MCF 10A (cell line): ENCODE data around the gene ABCG1. TPM values are rescaled to one million over a fixed set of nuclear protein-coding genes. Genes with fewer than 3 reads are reported as not detected.

Experiments
- BruUV-seq: library from RNA; stranded (reverse); fragments of 400-500 nt; replicated peaks from 2 replicates; lab custom pipeline; 2021; lab: Mats Ljungman, UMichigan
- CTCF ChIA-PET: fragments of 300-600 bp; sonication (Branson Sonifier 250); formaldehyde crosslinking; extraction: SDS; loops from one replicate; lab custom pipeline; 2021; ENCODE audit warnings: antibody characterized with exemption, inconsistent platforms; lab: Yijun Ruan, JAX
- POLR2A ChIA-PET: fragments of 300-600, 350-650 bp; sonication (Branson Sonifier 250); formaldehyde crosslinking; extraction: SDS; loops from one replicate; lab custom pipeline; 2020; ENCODE audit warnings: antibody characterized with exemption, inconsistent platforms; lab: Yijun Ruan, JAX
- DNase-seq: peaks from one replicate; pipeline ENCODE4 v3.0.0-alpha.2; 2018; ENCODE audit not compliant: unreplicated experiment
- H3K27ac Mint-ChIP-seq: one replicate; pipeline ENCODE4 v1.8.0; 2022; ENCODE audit warnings: mild to moderate bottlenecking, low read depth, mixed read lengths; ENCODE audit not compliant: unreplicated experiment
- H3K27me3 Mint-ChIP-seq: one replicate; pipeline ENCODE4 v1.8.0; 2022; ENCODE audit warnings: mixed read lengths; ENCODE audit not compliant: insufficient read depth, unreplicated experiment
- H3K36me3 Mint-ChIP-seq: one replicate; pipeline ENCODE4 v1.8.0; 2022; ENCODE audit warnings: mild to moderate bottlenecking, moderate library complexity, mixed read lengths; ENCODE audit not compliant: insufficient read depth, unreplicated experiment
- H3K4me1 Mint-ChIP-seq: one replicate; pipeline ENCODE4 v1.8.0; 2022; ENCODE audit warnings: mixed read lengths; ENCODE audit not compliant: insufficient read depth, unreplicated experiment
- H3K4me3 Mint-ChIP-seq: one replicate; pipeline ENCODE4 v1.8.0; 2022; ENCODE audit warnings: mild to moderate bottlenecking, moderate library complexity, mixed read lengths; ENCODE audit not compliant: unreplicated experiment
- H3K9me3 Mint-ChIP-seq: one replicate; pipeline ENCODE4 v1.8.0; 2022; ENCODE audit warnings: mixed read lengths; ENCODE audit not compliant: unreplicated experiment
- intact Hi-C: fragments of 100-400 bp; cut with micrococcal nuclease; formaldehyde crosslinking; loops from 2 replicates; pipeline ENCODE4 v1.14.1; 2022
- total RNA-seq: library from RNA; stranded (reverse); gene quantifications from 2 replicates; pipeline ENCODE4 v1.2.3, GENCODE V29; 2022
- TF ChIP-seq, protein P1 (sequence below): fragments of 200-600 bp; IDR thresholded peaks from one replicate; pipeline ENCODE4 v1.8.0; 2022; ENCODE audit warnings: antibody characterized with exemption, mild to moderate bottlenecking; ENCODE audit not compliant: unreplicated experiment

ABCG1 gene
- total RNA-seq, 1 experiment from 2014 or later = 25.5 TPM

DNA sequence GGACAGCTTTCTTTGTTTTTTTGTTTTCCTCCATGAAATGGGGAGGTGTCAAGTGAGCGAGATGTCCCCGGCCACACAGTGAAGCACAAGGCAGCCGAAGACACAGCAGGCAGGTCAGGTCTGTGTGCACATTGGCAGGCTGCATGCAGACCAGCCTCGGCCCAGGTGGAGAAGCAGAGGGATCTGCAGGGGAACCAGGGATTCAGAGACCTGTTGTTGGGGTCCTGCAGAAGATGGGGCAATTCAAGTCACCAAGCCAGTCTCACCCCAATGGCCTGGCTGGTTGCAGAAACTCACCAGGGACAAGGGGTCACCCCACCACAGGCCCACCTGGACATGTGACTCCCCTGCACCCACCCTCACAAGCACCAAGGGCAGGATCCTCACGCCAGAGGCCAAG, 4.0 kb upstream of the ABCG1 start:
- H3K4me3 Mint-ChIP-seq = no peak overlapping the region
- H3K27me3 Mint-ChIP-seq = no peaks in the 10 kb centered on the region
- BruUV-seq = no TSS peak
- no peak overlapping the region for H3K27ac Mint-ChIP-seq
- peaks cover under 1% of the 10 kb centered on the region for H3K4me1 Mint-ChIP-seq
- no peak for DNase-seq
- H3K36me3 Mint-ChIP-seq = peaks cover 7% of the 10 kb centered on the region
- CTCF ChIA-PET = no interaction called here
- intact Hi-C loops = no loop called here
- TF ChIP-seq, protein P1, sequence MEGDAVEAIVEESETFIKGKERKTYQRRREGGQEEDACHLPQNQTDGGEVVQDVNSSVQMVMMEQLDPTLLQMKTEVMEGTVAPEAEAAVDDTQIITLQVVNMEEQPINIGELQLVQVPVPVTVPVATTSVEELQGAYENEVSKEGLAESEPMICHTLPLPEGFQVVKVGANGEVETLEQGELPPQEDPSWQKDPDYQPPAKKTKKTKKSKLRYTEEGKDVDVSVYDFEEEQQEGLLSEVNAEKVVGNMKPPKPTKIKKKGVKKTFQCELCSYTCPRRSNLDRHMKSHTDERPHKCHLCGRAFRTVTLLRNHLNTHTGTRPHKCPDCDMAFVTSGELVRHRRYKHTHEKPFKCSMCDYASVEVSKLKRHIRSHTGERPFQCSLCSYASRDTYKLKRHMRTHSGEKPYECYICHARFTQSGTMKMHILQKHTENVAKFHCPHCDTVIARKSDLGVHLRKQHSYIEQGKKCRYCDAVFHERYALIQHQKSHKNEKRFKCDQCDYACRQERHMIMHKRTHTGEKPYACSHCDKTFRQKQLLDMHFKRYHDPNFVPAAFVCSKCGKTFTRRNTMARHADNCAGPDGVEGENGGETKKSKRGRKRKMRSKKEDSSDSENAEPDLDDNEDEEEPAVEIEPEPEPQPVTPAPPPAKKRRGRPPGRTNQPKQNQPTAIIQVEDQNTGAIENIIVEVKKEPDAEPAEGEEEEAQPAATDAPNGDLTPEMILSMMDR = no peak
- POLR2A ChIA-PET = interaction anchor here (1.1 kb wide), 1 partner anchor 16 kb away, joined by 3 read pairs; no protein-coding TSS in a partner anchor
- peaks cover 7% of the 10 kb centered on the region for H3K9me3 Mint-ChIP-seq

DNA sequence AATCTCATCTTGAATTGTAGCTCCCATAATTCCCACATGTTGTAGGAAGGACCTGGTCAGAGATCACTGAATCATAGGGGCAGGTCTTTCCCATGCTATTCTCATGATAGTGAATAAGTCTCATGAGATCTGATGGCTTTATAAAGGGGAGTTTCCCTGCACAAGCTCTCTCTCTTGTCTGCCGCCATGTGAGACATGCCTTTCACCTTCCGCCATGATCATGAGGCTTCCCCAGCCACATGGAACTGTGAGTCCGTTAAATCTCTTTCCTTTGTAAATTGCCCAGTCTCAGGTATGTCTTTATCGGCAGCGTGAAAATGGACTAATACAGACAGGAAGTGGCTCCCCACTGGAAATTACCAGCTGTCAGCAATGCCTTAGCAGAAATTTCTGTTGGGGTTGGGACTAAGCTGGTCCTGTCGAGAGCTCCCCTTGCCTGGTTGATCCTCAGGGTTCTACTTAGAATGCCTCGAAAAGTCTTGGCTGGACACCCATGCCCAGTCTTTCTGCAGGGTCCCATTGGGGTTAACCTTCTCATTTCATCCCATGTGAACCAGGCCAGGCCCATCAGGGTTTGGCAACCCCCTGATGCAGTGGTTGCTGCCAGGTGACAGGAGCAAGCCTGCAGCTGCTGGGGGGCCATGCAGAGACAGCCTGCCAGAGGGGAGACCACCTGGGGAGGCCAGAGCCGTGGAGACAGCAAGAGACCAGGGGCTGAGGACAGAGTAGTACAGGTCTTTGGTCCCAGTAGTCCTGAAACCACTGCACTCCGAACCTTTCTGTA, 2.8 kb upstream of the ABCG1 start:
- H3K27ac Mint-ChIP-seq = no peak overlapping the region
- DNase-seq = no peak
- ChIA-PET POLR2A (interaction anchor here (0.6 to 1.2 kb wide), 3 partner anchors 17 to 57 kb away, joined by 3 read pairs; no protein-coding TSS in a partner anchor), CTCF (interaction anchor here (0.6 kb wide), 1 partner anchor 438 kb away, joined by 4 read pairs; no protein-coding TSS in a partner anchor)
- intact Hi-C loops = no loop called here
- peaks cover 5% of the 10 kb centered on the region for H3K9me3 Mint-ChIP-seq
- TF ChIP-seq, protein P1 = no peak
- H3K36me3 Mint-ChIP-seq = peaks cover 8% of the 10 kb centered on the region
- peaks cover 6% of the 10 kb centered on the region for H3K4me1 Mint-ChIP-seq
- H3K27me3 Mint-ChIP-seq = no peaks in the 10 kb centered on the region
- H3K4me3 Mint-ChIP-seq = no peak overlapping the region
- no TSS peak for BruUV-seq

DNA sequence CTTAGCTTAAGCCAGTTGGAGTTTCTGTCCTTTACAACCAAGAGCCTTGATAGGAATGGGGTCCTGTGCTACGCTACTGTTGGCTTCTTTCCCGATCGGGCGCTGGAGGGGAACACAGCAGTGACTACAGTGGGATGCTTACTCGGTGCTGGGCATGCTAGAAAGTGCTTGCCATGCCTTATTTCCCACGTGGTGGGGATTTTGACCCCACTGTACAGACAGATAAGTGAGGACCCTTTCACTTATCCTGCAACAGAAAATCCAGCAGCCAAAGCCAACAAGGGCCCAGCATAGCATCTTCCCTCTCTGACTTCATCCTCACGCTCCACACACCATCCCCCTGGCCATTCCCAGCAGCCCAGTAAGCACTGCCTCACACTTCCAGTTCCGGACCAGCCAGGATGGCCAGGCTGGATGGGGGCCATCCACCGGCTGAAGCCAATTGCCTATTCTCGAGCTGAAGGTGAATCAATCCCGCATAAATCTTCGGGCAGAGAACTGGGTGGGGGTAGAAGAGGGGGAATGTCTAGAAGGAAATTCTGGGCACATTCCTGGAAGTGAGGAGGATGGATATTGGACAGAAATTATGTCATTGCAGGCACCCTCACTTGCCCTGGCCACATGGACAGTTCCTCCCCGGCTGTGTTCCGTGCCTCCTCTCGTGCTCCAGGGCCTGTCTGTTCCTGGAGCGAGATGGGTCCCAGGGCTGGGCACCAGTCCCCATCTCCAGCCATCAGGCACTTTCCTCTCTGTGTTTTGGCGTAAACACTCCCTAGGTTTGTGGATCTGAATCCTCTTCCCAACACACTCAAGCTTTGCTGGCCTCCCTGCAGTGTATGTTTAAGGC, 2.0 kb upstream of the ABCG1 start:
- H3K27me3 Mint-ChIP-seq = no peaks in the 10 kb centered on the region
- no peak overlapping the region for H3K4me3 Mint-ChIP-seq
- intact Hi-C loops = no loop called here
- TF ChIP-seq, protein P1 = no peak
- POLR2A ChIA-PET = interaction anchor here (0.6 to 1.6 kb wide), 4 partner anchors 8 to 70 kb away, joined by 3 to 6 read pairs (median 4); no protein-coding TSS in a partner anchor
- CTCF ChIA-PET = interaction anchor here (0.5 to 0.6 kb wide), 3 partner anchors 229 to 437 kb away, joined by 3 to 4 read pairs (median 3); no protein-coding TSS in a partner anchor
- no TSS peak for BruUV-seq
- H3K36me3 Mint-ChIP-seq = peaks cover 12% of the 10 kb centered on the region
- H3K9me3 Mint-ChIP-seq = no peaks in the 10 kb centered on the region
- H3K4me1 Mint-ChIP-seq = peaks cover 12% of the 10 kb centered on the region
- H3K27ac Mint-ChIP-seq = no peak overlapping the region
- no peak for DNase-seq
